Activated CD4-positive, alpha-beta T cell treated with anti-CD3 and anti-CD28 coated beads, Interleukin-2, amount 50 U/mL, for 1 hour (primary cell): ENCODE data around the gene SSPN.

ENCODE experiments used
- DNase-seq: peaks from one replicate; pipeline ENCODE4 v3.0.0-alpha.2; 2020

SSPN gene

DNA sequence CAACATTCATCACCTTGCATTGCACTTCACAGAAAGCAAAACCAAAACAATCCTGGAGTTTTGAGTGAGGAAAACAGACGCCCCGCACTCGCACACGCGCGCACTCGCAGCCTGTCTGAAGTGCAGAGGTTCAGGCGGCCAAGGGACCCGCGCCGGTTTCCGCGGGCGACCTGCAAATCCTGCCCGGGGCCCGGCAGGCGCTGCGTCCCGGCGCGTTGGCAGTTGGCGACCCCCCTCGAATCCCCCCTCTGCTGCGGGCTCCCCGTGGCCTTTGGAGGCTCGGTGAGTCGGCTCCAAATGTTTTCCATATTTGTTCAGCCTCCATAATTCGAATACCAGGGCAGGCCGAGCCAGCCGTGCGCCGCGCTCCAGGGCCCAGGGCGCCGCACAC is at the start of gene SSPN:
SSPN (plus strand) TSS at position 324 of the 391 bp plus-strand sequence. CDS start 100 bp downstream, outside the sequence.
- DNase-seq = no peak

GRCh38 chr12:26148291-26148690 is 47.1 kb upstream of the SSPN start:
- no peak for DNase-seq

DNA sequence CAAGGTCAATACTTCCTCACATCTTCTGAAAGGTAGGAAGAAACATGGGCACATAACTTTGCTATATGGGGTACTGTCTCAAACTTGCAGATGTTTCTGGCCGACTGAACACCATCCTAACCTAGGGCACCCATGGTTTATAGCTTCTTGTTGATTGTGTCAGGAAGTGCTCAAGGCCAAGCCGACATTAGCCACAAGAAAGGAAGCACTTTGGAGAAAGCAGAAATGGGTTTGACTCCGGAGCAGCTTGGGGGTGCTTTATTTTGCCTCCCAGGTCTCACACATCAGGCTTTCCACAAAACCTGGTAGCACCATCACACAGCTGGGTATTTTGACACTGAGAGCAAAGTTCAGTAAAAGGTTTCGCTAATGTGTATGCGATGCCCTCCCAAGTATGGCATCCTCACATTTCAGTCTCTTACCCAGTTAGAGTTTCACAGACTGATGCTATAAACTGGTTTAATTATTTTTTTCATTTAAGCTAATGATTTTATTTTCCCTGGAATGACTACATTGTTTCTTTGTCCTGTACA is 45.3 kb upstream of the SSPN start:
- DNase-seq = no peak

- DNase-seq = no peak
Observed at GRCh38 chr12:26150736-26151450, 44.5 kb upstream of the SSPN start.

DNA sequence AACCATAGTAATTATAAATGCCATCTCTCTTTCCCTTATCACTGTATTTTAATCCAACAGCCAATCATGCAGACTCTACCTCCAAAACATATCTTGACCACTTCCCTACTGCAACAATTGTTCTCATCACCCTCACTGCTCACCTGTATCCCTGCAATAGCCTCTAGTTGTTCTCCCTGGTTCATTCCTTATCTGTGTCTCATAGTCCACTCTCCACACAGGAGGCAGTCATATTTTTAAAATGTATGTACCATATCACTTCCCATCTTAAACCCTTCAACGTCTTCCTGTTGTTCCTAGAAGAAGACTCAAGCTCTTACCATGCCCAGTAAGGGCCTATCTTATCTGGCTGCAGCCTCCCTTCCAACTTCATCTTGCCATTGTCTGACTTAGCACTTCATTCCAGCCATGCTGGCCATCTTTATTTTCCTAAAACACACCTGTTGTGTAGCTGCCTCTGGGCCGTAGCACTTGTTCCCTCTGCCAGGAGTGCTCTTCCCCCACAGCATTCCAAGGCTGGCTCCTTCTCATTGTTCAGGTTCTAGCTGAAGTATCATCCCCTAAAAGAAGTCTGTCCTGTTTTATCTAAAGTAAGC is 42.8 kb upstream of the SSPN start:
- DNase-seq = no peak

DNA sequence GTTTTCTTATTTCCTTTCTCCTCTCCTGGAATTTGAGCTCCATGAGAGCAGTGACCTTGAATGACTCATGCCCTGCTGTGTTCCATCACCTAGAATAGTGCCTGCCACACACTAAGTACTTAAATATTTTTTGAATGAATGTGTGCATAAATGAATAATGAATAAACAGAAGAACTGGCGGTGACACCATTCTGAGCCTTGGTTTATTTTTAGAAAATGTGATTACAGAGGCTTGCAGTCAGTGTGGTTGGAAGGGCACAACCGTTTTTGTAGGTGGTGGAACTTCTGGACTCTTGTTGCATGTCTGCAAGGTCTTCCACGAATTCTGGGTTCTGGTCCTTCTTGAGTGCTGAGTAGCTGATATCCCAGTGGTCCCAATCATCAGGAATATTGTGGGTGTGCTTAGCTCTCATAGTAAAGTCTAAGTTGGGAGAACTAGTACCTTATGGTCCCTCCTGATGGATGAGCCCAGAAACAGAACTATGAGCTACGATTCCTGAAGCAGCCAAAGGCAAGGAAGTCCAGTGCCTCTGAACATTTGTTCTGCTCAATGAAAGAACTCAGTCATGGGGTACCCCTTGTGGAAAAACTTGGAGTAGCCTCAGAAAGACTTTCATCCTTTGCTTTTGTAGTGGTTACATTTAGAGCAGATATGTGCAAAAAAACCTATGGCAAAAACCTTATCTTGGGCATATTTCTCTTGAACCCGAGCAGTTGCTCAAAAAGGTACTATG is 41.8 kb upstream of the SSPN start:
- DNase-seq = no peak

- DNase-seq = no peak
Observed at GRCh38 chr12:26156201-26156871, 39.0 kb upstream of the SSPN start.

GRCh38 chr12:26157001-26157400 is 38.4 kb upstream of the SSPN start:
- DNase-seq = no peak

DNA sequence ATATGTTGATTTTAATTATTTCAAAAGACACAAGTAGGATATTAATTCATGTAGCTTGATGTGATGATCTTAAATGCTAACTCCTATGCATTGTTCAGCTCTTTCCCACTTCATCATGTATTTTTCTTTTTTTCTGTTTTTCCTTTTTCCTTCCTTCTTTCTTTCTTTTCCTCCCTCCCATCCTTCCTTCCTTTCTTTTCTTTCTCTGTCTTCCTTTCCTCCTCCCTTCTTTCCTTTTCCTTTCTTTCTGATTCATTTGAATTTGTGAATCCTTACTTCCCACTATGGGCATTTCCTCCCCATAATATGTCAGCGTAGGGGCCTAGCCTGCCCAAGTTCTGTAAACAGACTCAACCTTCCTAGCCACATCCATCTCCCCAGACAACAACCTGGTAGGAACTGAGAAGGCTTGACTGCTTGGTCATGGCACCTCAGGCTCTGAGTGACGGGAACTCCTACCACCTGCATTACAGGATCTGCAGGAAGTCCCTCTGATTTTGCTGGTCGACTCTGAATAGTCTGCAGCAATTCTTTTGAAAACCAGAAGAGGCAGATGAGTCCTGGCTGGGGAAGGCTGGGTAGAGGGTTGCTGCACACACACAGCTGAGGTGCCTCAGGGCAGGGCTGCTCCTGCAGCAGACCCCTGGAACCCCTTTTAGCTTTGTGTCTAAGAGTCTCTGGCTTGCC is 37.2 kb upstream of the SSPN start:
- no peak for DNase-seq

- DNase-seq = no peak
Observed at GRCh38 chr12:26162174-26162573, 33.2 kb upstream of the SSPN start.

DNA sequence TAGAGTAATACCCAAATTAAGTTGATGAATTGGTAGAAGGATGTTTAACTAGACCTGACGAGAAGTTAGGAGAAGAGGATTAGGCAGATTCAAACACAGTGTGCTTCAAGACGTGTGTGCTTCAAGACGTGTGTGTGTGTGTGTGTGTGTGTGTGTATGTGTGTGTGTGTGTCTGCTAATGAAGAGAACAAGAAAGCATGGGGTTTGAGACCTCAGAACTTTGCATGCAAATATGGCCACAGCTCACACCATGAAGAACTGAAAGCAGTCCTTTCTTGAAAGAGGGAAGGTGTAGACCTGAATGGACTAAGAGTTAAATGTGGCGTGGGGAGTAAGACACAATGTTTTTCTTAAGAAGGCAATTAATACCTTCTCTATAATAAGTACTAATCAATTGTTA is 32.5 kb upstream of the SSPN start:
- no peak for DNase-seq

- no peak for DNase-seq
Observed at GRCh38 chr12:26164118-26164517, 31.3 kb upstream of the SSPN start.

DNA sequence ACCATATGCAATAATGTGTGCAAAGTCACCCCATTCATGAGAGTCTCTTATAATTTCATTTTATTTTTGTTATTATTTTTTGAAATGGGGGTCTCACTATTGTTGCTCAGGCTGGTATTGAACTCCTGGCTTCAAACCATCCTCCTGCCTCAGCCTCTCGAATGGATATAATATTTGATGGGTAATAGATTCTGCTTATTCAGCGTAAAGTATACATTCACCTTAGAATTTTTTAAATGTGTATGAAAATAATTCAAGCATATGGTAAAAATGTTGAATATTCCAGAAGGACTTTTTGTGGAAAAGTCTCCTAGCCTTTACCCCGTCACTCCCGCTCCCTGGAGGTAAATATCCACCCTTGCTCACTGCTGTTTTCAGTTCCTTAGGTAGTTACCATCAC is 23.4 kb upstream of the SSPN start:
- DNase-seq = no peak

DNA sequence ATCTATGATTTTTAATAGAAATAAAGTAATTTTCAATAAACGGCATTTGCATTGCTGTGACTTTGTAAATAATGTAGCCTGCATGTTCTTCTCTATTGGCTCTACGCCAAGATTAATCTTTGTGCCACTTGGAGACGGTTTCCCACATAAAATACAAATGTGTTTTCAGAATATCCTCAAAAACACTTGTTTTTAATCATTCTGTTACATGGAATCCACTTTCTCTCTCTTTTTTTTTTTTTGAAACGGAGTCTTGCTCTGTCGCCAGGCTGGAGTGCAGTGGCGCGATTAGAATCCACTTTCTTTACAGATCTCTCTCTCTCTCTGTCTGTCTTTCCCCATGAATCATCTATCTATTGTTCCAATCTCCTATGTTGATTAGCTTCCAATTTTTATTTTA is 22.8 kb upstream of the SSPN start:
- DNase-seq = no peak

GRCh38 chr12:26172946-26173552 is 22.3 kb upstream of the SSPN start:
- no peak for DNase-seq

GRCh38 chr12:26176725-26177124 is 18.6 kb upstream of the SSPN start:
- DNase-seq = no peak

GRCh38 chr12:26177283-26177682 is 18.1 kb upstream of the SSPN start:
- no peak for DNase-seq

DNA sequence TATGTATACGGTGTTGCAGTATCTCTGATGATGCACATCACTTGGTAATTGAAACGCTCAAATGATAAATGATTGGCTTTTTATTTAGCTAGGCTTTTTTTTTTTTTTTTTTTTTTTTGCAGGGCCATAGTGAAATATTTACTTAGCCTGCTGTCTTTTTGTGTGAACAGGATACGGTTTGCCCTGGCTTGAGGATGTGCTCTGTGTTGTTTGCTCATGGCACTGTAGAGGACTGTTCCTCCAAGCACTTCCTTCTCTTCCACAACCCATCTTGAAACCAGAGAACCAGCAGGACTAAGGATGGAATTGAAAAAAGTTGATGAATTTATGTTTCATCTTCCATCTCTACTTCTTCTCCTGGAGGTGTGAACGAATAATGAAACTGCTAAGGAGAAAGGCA is 15.5 kb upstream of the SSPN start:
- no peak for DNase-seq

GRCh38 chr12:26182377-26182776 is 13.0 kb upstream of the SSPN start:
- DNase-seq = no peak

DNA sequence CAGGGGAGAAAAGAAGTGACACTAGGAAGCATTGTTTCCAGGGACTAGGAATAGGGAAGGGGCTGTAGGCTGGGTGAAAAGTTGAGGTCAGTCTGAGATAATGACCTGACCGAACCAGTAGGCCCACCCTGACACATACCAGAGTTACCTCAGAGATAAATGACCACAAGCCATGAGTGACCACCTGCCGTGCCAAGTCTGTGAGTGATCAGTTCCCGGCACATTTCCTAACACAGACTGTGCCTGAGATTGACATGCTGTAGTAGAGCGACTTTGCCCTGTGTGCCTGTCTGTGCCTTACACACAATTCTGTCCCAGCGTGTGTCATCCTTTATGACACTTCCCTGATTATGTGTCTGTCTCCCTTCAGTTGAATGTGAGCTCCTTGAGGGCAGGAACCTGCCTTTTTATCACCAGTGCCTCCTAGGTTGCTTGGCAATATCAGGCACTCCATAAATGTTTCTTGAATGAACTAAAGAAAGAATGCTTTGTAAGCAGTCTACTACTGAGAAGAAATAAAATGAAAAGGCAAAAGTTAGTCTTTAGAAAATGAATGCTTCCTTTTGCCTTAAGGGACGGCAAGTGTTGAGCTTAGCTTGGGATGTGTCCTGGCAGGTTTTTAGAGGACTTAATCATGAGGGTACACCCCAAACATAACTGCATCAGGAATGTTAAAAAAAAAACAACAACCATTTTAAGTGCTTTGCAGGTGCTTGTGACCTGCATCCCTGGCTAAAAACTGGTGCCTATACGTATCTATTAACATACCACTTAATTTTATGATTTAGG is 9.6 kb upstream of the SSPN start:
- no peak for DNase-seq

DNA sequence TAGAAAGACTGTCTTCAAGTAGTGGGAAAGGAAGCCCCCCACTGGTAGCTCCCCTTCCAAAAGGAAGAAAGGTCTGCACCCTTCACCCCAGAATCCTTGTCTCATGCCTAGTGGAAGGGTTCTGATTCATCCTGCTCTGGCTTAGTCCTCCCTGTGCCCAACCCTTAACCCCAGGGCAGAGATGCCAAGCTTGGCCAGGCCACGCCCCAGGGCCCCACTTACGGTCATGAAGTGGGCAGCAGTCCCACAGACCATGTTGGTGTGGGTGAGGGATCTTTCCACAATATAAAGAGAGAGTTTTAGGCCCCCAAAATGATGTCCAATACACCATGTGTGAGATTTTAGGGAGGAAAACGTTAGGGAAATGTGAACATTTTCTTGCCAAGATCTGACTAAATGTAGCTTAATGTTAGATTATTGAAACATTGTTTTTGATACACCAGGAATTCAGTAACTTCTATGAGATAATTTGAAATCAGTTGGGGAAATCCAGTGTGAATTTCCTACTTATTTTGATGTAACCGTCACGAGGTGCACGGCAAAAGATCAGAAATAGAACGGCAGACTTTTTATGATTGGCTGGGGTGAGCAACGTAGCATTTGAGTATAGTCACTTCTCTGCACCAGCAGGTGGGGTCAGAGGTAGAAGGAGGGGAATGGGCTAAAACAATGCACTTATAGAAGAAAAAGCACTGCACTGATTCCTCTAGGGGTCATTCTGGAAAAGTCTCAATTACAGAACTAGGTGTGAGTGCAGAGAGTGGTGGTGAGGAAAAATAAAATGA is 8.2 kb upstream of the SSPN start:
- no peak for DNase-seq
